ENCODE measurements around the gene SPATA31A1. TPM values are rescaled to one million over a fixed set of nuclear protein-coding genes. Genes with fewer than 3 reads are reported as not detected.

The SPATA31A1 gene
- total RNA-seq (2022; extraction: Qiagen RNA extraction; ENCODE audit: low read depth) = not detected in 5 replicates

GRCh38 chr9:39355369-39355768 lies at the start of gene SPATA31A1:
Gene SPATA31A1, plus strand, starts transcription at chr9:39355669. Its CDS starts 62 bp downstream, at chr9:39355731.

Other genes with a start within 250 kb of the SPATA31A1 start
- 7.1 to 11.4 TPM (median 11.2 TPM) in 5 replicates for gene CNTNAP3, start 67.5 kb upstream of the SPATA31A1 start, total RNA-seq (2022; extraction: Qiagen RNA extraction; ENCODE audit: low read depth)